Activated T-helper 17 cell treated with anti-CD3 and anti-CD28 coated beads, Interleukin-2, amount 50 U/mL, for 72 hours (primary cell): ENCODE data around the gene SIM2. TPM values are rescaled to one million over a fixed set of nuclear protein-coding genes. Genes with fewer than 3 reads are reported as not detected.
"Not testable (repeated sequence)": the region's sequence is repeated elsewhere in the genome, so short reads cannot be mapped to it uniquely, and the experiment has no call there.

Experiments used
- ATAC-seq: fragments of 150-1000 bp; cut with Tn5 transposase; replicated peaks from 2 replicates; pipeline ENCODE4 v1.10.0; 2021; ENCODE audit warnings: mild to moderate bottlenecking, moderate library complexity
- H3K27ac Mint-ChIP-seq: one replicate; pipeline ENCODE4 v1.8.0; 2022; ENCODE audit warnings: mixed read lengths
- H3K27me3 Mint-ChIP-seq: one replicate; pipeline ENCODE4 v1.8.0; 2022; ENCODE audit warnings: mixed read lengths
- H3K36me3 Mint-ChIP-seq: one replicate; pipeline ENCODE4 v1.8.0; 2022; ENCODE audit warnings: low read depth, mild to moderate bottlenecking, mixed read lengths
- H3K4me1 Mint-ChIP-seq: one replicate; pipeline ENCODE4 v1.8.0; 2022; ENCODE audit warnings: mixed read lengths
- H3K4me3 Mint-ChIP-seq: one replicate; pipeline ENCODE4 v1.8.0; 2022; ENCODE audit warnings: mild to moderate bottlenecking, mixed read lengths
- H3K9me3 Mint-ChIP-seq: one replicate; pipeline ENCODE4 v1.8.0; 2022; ENCODE audit warnings: mixed read lengths
- total RNA-seq, 2 donors: library from RNA; stranded (reverse); gene quantifications; one replicate each; pipeline ENCODE4 v1.2.3, GENCODE V29; 2022

The SIM2 gene, protein sequence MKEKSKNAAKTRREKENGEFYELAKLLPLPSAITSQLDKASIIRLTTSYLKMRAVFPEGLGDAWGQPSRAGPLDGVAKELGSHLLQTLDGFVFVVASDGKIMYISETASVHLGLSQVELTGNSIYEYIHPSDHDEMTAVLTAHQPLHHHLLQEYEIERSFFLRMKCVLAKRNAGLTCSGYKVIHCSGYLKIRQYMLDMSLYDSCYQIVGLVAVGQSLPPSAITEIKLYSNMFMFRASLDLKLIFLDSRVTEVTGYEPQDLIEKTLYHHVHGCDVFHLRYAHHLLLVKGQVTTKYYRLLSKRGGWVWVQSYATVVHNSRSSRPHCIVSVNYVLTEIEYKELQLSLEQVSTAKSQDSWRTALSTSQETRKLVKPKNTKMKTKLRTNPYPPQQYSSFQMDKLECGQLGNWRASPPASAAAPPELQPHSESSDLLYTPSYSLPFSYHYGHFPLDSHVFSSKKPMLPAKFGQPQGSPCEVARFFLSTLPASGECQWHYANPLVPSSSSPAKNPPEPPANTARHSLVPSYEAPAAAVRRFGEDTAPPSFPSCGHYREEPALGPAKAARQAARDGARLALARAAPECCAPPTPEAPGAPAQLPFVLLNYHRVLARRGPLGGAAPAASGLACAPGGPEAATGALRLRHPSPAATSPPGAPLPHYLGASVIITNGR
- 1 to 10 TPM; 3.9 to 4.2 TPM for total RNA-seq

DNA sequence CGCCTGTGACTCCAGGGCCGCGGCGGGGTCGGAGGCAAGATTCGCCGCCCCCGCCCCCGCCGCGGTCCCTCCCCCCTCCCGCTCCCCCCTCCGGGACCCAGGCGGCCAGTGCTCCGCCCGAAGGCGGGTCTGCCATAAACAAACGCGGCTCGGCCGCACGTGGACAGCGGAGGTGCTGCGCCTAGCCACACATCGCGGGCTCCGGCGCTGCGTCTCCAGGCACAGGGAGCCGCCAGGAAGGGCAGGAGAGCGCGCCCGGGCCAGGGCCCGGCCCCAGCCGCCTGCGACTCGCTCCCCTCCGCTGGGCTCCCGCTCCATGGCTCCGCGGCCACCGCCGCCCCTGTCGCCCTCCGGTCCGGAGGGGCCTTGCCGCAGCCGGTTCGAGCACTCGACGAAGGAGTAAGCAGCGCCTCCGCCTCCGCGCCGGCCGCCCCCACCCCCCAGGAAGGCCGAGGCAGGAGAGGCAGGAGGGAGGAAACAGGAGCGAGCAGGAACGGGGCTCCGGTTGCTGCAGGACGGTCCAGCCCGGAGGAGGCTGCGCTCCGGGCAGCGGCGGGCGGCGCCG lies at the start of gene SIM2:
SIM2 (plus strand) TSS at position 135 of the 565 bp plus-strand sequence. CDS start 632 bp downstream, outside the sequence.
- no peak within 1 kb of the TSS for H3K27ac Mint-ChIP-seq

DNA sequence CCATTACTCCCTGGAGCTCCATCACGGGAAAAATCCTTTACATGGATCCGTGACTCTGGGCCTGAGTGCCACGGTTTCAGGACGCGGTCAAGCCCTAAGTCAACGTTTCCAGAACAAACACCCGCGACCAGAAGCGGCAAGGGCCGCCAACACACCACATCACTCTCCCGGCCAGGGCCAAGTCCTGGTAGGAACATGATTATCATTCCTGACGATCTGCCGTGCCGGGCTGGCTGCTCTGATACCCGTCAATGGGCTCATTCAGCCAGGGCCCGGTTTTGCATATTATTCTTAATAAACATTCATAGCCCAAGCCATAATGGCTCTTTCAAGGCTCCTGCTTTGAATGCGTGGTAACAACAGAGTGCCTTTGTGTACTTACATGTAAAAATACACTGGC lies 44.6 kb upstream of the SIM2 start:
- Mint-ChIP-seq H3K4me3 (no peak overlapping the region), H3K27ac (no peak overlapping the region), H3K27me3 (peaks cover 23% of the 10 kb centered on the region), H3K36me3 (no peaks in the 10 kb centered on the region), H3K4me1 (no peaks in the 10 kb centered on the region), H3K9me3 (no peaks in the 10 kb centered on the region)
- no peak for ATAC-seq

More for the DNA sequence above, at the start of gene SIM2:
- no peaks in the 10 kb centered on the region for H3K9me3 Mint-ChIP-seq
- peaks cover 9% of the 10 kb centered on the region for H3K4me1 Mint-ChIP-seq
- H3K36me3 Mint-ChIP-seq: peaks cover 8% of the 10 kb centered on the region
- peak within 1 kb of the TSS; percentile 68 for H3K4me3 Mint-ChIP-seq
- ATAC-seq: no peak
- peaks cover 62% of the 10 kb centered on the region for H3K27me3 Mint-ChIP-seq

DNA sequence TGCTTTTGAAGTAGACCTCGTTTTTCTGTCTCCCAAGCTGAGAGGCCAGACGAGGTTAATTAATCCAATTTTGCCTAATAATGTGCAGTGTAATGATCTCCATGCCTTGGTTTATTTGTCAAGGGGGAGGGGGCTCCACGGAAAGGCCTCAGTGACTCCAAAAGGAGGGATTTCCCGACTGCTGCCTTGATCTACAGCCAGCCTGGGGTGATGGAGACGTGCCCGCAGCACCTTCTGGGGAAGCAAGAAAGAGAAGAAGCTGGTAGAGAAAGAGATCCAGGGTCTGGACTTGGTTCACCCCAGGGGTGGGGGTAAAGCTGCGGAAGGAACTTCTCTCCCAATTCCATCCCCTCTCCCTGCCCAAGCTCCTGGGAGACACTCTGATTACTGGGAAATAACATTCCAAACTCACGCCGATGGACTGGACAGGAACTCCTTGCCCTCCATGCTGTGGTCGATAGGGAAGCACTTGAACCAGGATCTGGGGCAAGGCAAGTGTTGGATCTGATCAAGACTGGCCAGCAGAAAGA lies 44.1 kb upstream of the SIM2 start:
- H3K27me3 Mint-ChIP-seq: peaks cover 23% of the 10 kb centered on the region
- H3K36me3 Mint-ChIP-seq: no peaks in the 10 kb centered on the region
- no peak overlapping the region for H3K4me3 Mint-ChIP-seq
- no peaks in the 10 kb centered on the region for H3K4me1 Mint-ChIP-seq
- no peak for ATAC-seq
- no peaks in the 10 kb centered on the region for H3K9me3 Mint-ChIP-seq
- H3K27ac Mint-ChIP-seq: no peak overlapping the region

DNA sequence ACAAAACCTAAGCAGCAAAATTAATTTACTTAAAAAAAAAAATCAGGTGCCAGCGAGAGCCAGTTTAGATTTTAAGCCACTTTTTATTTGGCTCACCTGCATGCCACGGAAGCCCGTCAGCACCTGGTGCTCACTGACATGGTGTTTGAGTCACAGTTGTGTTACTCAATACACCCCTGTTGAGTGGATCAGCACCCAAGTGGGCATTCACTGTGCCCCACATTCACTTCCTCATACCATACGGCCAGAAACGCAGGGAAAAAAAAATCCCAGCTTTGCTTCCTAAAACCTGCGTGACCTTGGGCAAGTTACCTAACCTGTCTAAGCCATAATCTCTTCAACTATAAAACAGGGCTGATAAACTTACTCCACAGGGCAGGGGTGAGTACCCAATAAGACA lies 42.8 kb upstream of the SIM2 start:
- Mint-ChIP-seq H3K4me1 (no peaks in the 10 kb centered on the region), H3K27ac (no peak overlapping the region), H3K4me3 (no peak overlapping the region), H3K27me3 (peaks cover 30% of the 10 kb centered on the region), H3K9me3 (no peaks in the 10 kb centered on the region), H3K36me3 (no peaks in the 10 kb centered on the region)
- ATAC-seq: no peak

DNA sequence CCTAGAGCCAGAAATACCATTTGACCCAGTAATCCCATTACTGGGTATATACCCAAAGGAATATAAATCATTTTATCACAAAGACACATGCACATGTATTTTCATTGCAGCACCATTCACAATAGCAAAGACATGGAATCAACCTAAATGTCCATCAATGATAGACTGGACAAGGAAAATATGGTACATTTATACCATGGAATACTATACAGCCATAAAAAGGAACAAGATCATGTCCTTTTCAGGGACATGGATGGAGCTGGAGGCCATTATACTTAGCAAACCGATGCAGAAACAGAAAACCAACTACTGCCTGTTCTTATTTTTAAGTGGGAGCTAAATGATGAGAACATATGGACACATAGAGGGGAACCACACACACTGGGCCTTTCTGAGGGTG lies 41.6 kb upstream of the SIM2 start:
- H3K4me1 Mint-ChIP-seq: not testable (repeated sequence)

DNA sequence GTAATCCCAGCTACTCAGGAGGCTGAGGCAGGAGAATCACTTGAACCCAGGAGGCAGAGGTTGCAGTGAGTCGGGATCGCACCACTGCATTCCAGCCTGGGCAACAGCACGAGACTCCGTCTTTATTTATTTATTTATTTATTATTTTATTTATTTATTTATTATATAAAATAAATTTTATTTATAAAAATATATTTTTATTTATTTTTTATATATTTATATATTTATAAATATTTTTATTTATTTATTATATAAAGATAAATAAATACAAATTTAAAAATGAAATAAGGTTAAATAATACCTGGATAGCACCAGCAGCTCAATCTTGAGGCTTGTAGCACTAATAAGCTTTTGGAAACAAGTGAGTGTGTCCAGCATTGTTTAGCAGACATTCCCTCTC lies 40.9 kb upstream of the SIM2 start:
- H3K4me1 Mint-ChIP-seq: no peaks in the 10 kb centered on the region
- H3K27ac Mint-ChIP-seq: no peak overlapping the region
- H3K36me3 Mint-ChIP-seq: no peaks in the 10 kb centered on the region
- H3K27me3 Mint-ChIP-seq: peaks cover 28% of the 10 kb centered on the region
- ATAC-seq: no peak
- no peak overlapping the region for H3K4me3 Mint-ChIP-seq
- no peaks in the 10 kb centered on the region for H3K9me3 Mint-ChIP-seq

More for the DNA sequence above, 41.6 kb upstream of the SIM2 start:
- H3K27me3 Mint-ChIP-seq: peaks cover 31% of the 10 kb centered on the region
- not testable (repeated sequence) for H3K27ac Mint-ChIP-seq, H3K4me3 Mint-ChIP-seq, H3K36me3 Mint-ChIP-seq, ATAC-seq, H3K9me3 Mint-ChIP-seq

DNA sequence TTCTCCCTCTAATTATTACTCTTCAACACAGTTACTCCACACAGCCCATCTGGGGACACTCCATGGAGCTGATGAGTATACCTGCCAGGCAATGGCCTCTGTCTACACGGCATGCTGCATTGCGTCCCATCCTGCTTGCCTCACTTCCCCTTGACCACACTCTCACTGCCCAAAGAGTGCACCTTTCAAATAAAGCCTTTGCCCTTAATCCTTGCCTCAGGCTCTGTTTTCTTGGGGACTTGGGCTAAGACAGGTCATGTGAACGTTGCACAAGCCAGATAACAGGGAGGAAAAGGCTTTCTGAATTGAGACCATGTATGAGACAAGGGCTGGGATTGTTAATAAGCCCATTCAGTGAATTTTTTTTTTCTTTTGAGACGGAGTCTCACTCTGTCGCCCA lies 40.0 kb upstream of the SIM2 start:
- no peak overlapping the region for H3K27ac Mint-ChIP-seq
- peaks cover 28% of the 10 kb centered on the region for H3K27me3 Mint-ChIP-seq
- no peak for ATAC-seq
- no peaks in the 10 kb centered on the region for H3K9me3 Mint-ChIP-seq
- H3K4me1 Mint-ChIP-seq: no peaks in the 10 kb centered on the region
- H3K4me3 Mint-ChIP-seq: no peak overlapping the region
- no peaks in the 10 kb centered on the region for H3K36me3 Mint-ChIP-seq

DNA sequence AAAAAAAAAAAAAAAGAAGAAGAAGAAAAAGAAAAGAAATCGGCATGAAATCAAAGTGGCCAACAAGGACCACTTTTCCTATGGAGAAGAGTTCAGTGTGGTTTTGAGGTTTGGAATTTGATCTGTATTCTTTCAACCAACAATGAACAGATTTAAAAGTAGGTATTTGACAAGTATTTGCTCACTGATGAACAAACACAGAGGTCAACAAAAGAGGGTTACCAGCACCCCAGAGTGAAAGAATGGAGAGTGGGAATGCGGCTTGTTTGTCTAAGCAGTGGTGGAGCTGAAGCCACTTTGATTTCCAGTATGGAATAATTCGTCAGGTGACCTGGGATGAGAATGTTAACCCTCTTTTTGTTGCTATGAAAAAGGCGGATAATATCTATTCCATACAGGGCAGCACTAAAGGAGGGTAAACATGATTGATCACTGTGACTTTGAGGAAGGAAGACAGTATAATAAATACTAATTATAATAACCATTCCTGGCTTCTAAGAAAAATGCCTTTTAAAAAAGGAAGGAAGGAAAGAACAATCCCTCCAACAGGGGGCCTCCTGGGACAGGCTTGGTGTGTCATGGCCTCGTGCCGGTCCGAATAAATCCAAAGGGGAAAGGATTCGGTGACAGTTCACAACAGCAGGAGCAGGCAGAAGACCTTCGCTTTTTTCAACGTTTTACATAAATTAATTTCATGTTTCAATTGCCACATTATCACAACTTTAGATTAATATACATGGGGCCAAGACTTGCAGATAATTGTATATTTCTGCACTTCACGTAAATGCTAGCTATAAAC lies 37.2 kb upstream of the SIM2 start:
- no peaks in the 10 kb centered on the region for H3K9me3 Mint-ChIP-seq
- no peak overlapping the region for H3K27ac Mint-ChIP-seq
- no peaks in the 10 kb centered on the region for H3K36me3 Mint-ChIP-seq
- peaks cover 34% of the 10 kb centered on the region for H3K27me3 Mint-ChIP-seq
- no peak overlapping the region for H3K4me3 Mint-ChIP-seq
- no peaks in the 10 kb centered on the region for H3K4me1 Mint-ChIP-seq
- ATAC-seq: no peak

DNA sequence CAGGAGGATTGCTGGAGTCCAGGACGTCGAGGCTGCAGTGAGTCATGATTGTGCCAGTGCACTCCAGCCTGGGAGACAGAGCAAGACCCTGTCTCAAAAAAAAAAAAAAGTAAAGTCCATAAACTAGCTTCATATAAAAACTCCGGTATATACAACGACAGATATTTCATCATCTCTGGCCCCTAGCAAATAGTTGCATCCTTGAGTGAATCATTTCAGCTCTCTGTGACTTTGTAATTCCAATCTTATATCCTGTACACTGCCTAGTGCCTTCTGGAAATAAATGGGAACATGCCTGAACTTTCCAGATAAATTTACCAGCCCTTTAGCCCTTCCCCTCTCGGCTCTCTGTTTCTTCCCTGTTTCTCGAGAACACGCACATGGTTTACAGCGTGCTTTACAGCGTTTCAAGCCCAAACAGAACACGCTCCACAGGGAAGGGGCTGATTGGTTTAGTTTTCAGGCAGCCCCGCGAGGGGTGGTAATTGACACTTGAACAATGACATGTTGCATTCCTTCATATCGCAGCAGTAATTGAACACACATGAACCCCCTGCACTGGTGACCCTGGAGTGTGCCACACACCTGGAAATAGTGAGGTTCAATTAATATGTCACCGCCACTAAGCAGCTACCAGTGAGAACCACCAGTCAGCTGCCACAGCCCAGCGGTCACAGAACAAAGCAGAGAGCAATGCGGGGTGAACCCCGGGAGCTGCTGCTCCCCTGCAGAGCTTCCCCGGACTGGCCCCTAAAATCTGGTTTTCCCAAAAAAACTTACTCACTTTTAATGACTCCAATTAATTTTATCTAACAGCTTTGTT lies 35.7 kb upstream of the SIM2 start:
- Mint-ChIP-seq H3K9me3 (no peaks in the 10 kb centered on the region), H3K36me3 (no peaks in the 10 kb centered on the region), H3K4me3 (no peak overlapping the region), H3K4me1 (no peaks in the 10 kb centered on the region), H3K27me3 (peaks cover 39% of the 10 kb centered on the region), H3K27ac (no peak overlapping the region)
- ATAC-seq: no peak

DNA sequence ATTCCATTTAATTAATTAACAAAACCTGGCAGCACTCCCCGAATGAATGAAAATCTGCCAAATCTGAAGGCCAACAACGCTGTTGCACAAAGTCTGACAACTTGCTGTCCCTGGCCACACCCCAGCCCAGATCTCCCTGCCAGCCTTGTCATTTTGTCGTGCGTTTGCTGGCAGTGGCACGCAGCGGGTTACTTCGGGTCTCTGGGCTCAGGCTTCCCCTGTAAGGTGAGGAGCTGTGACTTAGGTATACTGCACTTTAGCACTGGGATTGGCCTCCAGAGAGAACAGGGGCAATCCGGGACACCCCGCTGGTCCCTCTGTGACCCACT lies 34.3 kb upstream of the SIM2 start:
- no peak overlapping the region for H3K4me3 Mint-ChIP-seq
- no peaks in the 10 kb centered on the region for H3K9me3 Mint-ChIP-seq
- no peaks in the 10 kb centered on the region for H3K36me3 Mint-ChIP-seq
- no peaks in the 10 kb centered on the region for H3K4me1 Mint-ChIP-seq
- peaks cover 36% of the 10 kb centered on the region for H3K27me3 Mint-ChIP-seq
- no peak overlapping the region for H3K27ac Mint-ChIP-seq
- ATAC-seq: no peak

DNA sequence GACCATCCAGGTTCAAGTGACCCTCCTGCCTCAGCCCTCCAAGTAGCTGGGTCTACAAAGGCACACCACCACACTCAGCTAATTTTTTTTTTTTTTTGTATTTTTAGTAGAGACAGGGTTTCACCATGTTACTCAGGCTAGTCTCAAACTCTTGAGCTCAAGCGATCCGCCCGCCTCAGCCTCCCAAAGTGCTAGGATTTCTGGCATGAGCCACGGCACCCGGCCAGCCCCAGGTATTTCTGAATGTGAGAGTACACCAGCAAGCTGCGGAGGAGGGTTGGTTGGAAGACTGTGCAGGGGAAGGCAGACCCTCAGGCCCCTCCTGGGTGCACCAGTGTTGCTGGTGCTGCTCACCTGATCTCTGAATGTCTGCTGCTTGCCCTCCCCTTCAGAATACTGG lies 33.1 kb upstream of the SIM2 start:
- no peaks in the 10 kb centered on the region for H3K4me1 Mint-ChIP-seq
- no peak overlapping the region for H3K4me3 Mint-ChIP-seq
- H3K9me3 Mint-ChIP-seq: no peaks in the 10 kb centered on the region
- H3K36me3 Mint-ChIP-seq: no peaks in the 10 kb centered on the region
- H3K27ac Mint-ChIP-seq: no peak overlapping the region
- peaks cover 30% of the 10 kb centered on the region for H3K27me3 Mint-ChIP-seq
- ATAC-seq: no peak

DNA sequence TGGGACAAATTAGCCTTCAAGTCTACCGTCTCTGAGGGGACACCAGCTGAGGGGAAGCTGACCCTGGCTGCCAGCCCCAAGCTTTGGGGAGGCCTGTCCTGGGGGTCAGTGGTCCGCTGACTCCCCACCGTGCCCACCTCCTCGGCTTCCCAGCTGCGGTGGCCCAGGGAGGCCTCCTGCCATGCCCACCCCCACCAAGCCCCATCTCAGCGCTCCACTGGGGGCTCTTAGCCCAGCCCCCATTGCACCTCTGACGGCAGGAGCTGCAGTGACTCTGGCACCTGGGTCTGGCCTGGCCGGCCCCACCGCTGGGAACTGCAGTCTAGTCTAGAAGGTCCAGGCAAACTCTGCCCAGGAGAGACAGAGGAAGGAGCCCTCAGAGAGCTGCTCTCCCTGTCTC lies 30.2 kb upstream of the SIM2 start:
- H3K9me3 Mint-ChIP-seq: no peaks in the 10 kb centered on the region
- no peak overlapping the region for H3K27ac Mint-ChIP-seq
- peaks cover 27% of the 10 kb centered on the region for H3K27me3 Mint-ChIP-seq
- no peaks in the 10 kb centered on the region for H3K36me3 Mint-ChIP-seq
- peak; percentile 14 for ATAC-seq
- no peak overlapping the region for H3K4me3 Mint-ChIP-seq
- H3K4me1 Mint-ChIP-seq: no peaks in the 10 kb centered on the region

DNA sequence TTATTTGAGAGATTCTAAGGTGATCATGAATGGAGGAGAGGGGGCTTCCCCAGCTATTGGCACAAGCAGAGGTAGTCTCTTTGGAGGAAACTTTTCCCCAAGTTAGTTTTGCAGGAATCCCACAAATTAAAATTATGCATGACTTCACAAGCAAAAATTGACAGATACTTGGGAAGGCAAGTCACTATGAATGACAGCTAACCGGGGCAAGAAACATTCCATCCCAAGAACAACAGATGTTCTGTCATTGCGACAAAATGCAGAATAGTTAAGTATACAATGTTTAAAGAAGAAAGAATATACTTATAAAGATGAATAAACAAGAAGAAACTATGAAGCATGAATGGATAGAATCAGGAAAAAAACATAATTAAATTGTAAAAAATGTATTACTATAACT lies 27.1 kb upstream of the SIM2 start:
- Mint-ChIP-seq H3K36me3 (no peaks in the 10 kb centered on the region), H3K4me1 (no peaks in the 10 kb centered on the region), H3K4me3 (no peak overlapping the region), H3K9me3 (no peaks in the 10 kb centered on the region), H3K27ac (no peak overlapping the region), H3K27me3 (peaks cover 30% of the 10 kb centered on the region)
- no peak for ATAC-seq

DNA sequence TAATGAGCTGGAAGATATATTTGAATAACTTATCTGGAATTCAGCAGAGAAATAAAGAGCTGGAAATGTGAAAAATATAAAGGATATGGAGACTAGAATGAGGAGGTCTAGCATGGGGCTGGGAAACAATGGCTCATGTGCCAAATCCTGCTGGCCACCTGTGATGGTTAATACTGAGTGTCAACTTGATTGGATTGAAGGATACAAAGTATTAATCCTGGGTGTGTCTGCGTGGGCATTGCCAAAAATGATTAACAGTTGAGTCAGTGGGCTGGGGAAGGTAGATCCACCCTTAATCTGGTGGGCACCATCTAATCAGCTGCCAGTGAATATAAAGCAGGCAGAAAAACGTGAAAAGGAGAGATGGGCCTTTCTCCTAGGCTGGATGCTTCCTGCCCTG lies 26.6 kb upstream of the SIM2 start:
- H3K27ac Mint-ChIP-seq, H3K4me3 Mint-ChIP-seq, H3K36me3 Mint-ChIP-seq, H3K4me1 Mint-ChIP-seq, H3K9me3 Mint-ChIP-seq, ATAC-seq: not testable (repeated sequence)
- peaks cover 34% of the 10 kb centered on the region for H3K27me3 Mint-ChIP-seq
